DND-41 (cell line): Measurements from ENCODE around the gene NPSR1.

Experiments used
- EZH2 ChIP-seq: IDR thresholded peaks from 3 replicates; pipeline ENCODE4 v1.6.1; 2012; ENCODE audit warnings: borderline replicate concordance, low read depth, mild to moderate bottlenecking, moderate library complexity, low read length, inconsistent platforms; ENCODE audit not compliant: severe bottlenecking
- TF ChIP-seq, protein P1 (sequence below): IDR thresholded peaks from 2 replicates; pipeline ENCODE4 v1.5.1; 2012; ENCODE audit warnings: borderline replicate concordance, low read length, moderate library complexity, mild to moderate bottlenecking; ENCODE audit not compliant: poor library complexity, severe bottlenecking; ENCODE audit errors: extremely low read depth

DNA sequence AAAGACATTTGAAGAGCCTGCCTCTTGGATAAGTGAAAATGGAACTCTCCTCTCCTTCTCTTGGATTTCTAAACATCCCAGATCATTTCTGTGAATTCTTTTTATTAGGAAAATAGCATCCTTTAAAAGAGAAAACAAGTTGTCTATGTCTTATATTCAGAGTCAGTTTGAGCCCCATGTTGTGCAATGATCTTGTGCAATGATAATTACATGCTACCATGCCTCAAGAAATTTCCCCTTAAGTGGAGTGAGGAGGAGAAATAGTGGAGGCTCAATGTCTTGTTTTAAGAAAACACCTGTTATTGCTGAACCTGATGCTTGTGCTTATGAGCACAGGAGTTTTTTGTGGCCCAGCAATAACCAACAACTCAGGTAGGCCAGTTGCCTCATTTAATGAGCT lies 103.6 kb downstream of the NPSR1 start:
- TF ChIP-seq, protein P1, sequence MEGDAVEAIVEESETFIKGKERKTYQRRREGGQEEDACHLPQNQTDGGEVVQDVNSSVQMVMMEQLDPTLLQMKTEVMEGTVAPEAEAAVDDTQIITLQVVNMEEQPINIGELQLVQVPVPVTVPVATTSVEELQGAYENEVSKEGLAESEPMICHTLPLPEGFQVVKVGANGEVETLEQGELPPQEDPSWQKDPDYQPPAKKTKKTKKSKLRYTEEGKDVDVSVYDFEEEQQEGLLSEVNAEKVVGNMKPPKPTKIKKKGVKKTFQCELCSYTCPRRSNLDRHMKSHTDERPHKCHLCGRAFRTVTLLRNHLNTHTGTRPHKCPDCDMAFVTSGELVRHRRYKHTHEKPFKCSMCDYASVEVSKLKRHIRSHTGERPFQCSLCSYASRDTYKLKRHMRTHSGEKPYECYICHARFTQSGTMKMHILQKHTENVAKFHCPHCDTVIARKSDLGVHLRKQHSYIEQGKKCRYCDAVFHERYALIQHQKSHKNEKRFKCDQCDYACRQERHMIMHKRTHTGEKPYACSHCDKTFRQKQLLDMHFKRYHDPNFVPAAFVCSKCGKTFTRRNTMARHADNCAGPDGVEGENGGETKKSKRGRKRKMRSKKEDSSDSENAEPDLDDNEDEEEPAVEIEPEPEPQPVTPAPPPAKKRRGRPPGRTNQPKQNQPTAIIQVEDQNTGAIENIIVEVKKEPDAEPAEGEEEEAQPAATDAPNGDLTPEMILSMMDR: no peak
- no peak for TF ChIP-seq EZH2
